Activated naive CD8-positive, alpha-beta T cell treated with anti-CD3 and anti-CD28 coated beads, Interleukin-2, amount 10 ng/mL, durations not matched to agents 7 days and 5 days (primary cell): ENCODE data around the gene DARS1. TPM values are rescaled to one million over a fixed set of nuclear protein-coding genes. Genes with fewer than 3 reads are reported as not detected.

Experiments
- ATAC-seq: fragments of 150-1000 bp; cut with Tn5 transposase; one replicate; pipeline ENCODE4 v1.10.0; 2021; ENCODE audit warnings: low read depth, moderate library complexity
- POLR2A ChIA-PET: fragments of 350-600 bp; sonication (Branson Sonifier 250); formaldehyde crosslinking; loops from one replicate; lab custom pipeline; 2021; ENCODE audit warnings: antibody characterized with exemption; lab: Charles Lee
- DNase-seq: peaks from one replicate; pipeline ENCODE4 v3.0.0; 2021
- H3K27ac Mint-ChIP-seq: one replicate; pipeline ENCODE4 v1.8.0; 2022; ENCODE audit warnings: mild to moderate bottlenecking, mixed read lengths
- H3K27me3 Mint-ChIP-seq: one replicate; pipeline ENCODE4 v1.8.0; 2022; ENCODE audit warnings: mild to moderate bottlenecking, moderate library complexity, mixed read lengths
- H3K36me3 Mint-ChIP-seq: one replicate; pipeline ENCODE4 v1.8.0; 2021; ENCODE audit warnings: mild to moderate bottlenecking, mixed read lengths
- H3K4me1 Mint-ChIP-seq: one replicate; pipeline ENCODE4 v1.8.0; 2021; ENCODE audit warnings: mixed read lengths
- H3K4me3 Mint-ChIP-seq: one replicate; pipeline ENCODE4 v1.8.0; 2022; ENCODE audit warnings: mild to moderate bottlenecking, moderate library complexity, mixed read lengths
- H3K9me3 Mint-ChIP-seq: one replicate; pipeline ENCODE4 v1.8.0; 2021; ENCODE audit warnings: mixed read lengths
- total RNA-seq, 2 experiments: library from RNA; stranded (reverse); gene quantifications; one replicate each; pipeline ENCODE4 v1.2.3, GENCODE V29; 2021

DARS1 gene
- total RNA-seq, 2 experiments from 2014 or later = 117 to 118 TPM

GRCh38 chr2:135947483-135947882 lies 37.9 kb downstream of the DARS1 start:
- Mint-ChIP-seq H3K36me3 (peaks cover 52% of the 10 kb centered on the region), H3K4me3 (no peak overlapping the region), H3K27ac (no peak overlapping the region), H3K9me3 (peaks cover 4% of the 10 kb centered on the region), H3K4me1 (peaks cover 22% of the 10 kb centered on the region), H3K27me3 (no peaks in the 10 kb centered on the region)
- ATAC-seq = no peak
- POLR2A ChIA-PET = interaction anchor here (0.6 kb wide), 1 partner anchor 121 kb away, joined by 4 read pairs; no protein-coding TSS in a partner anchor
- no peak for DNase-seq

- no peak for DNase-seq
- ATAC-seq = no peak
- Mint-ChIP-seq H3K36me3 (peaks cover 47% of the 10 kb centered on the region), H3K9me3 (peaks cover 4% of the 10 kb centered on the region), H3K27ac (no peak overlapping the region), H3K4me1 (peaks cover 20% of the 10 kb centered on the region), H3K4me3 (no peak overlapping the region), H3K27me3 (no peaks in the 10 kb centered on the region)
- POLR2A ChIA-PET = interaction anchor here (0.7 kb wide), 1 partner anchor 83 kb away, joined by 3 read pairs; no protein-coding TSS in a partner anchor
Observed at GRCh38 chr2:135945526-135945925, 39.9 kb downstream of the DARS1 start.

- Mint-ChIP-seq H3K27ac (no peak overlapping the region), H3K4me3 (no peak overlapping the region)
Observed at GRCh38 chr2:135944625-135945024, 40.8 kb downstream of the DARS1 start.

GRCh38 chr2:135942936-135943688 lies 42.3 kb downstream of the DARS1 start:
- POLR2A ChIA-PET = no interaction called here
- DNase-seq = no peak
- H3K27me3 Mint-ChIP-seq = no peaks in the 10 kb centered on the region
- H3K36me3 Mint-ChIP-seq = peaks cover 61% of the 10 kb centered on the region
- no peak for ATAC-seq
- H3K9me3 Mint-ChIP-seq = peaks cover 6% of the 10 kb centered on the region
- H3K27ac Mint-ChIP-seq = no peak overlapping the region
- H3K4me3 Mint-ChIP-seq = no peak overlapping the region
- H3K4me1 Mint-ChIP-seq = peaks cover 17% of the 10 kb centered on the region

More at GRCh38 chr2:135944625-135945024, 40.8 kb downstream of the DARS1 start:
- Mint-ChIP-seq H3K36me3 (peaks cover 54% of the 10 kb centered on the region), H3K27me3 (no peaks in the 10 kb centered on the region), H3K9me3 (peaks cover 6% of the 10 kb centered on the region), H3K4me1 (peaks cover 25% of the 10 kb centered on the region)
- DNase-seq (no peak), ATAC-seq (no peak)
- POLR2A ChIA-PET = no interaction called here

- peak overlapping the region; percentile 42 for H3K27ac Mint-ChIP-seq
- ATAC-seq = no peak
- peaks cover 45% of the 10 kb centered on the region for H3K4me1 Mint-ChIP-seq
Observed at GRCh38 chr2:135936524-135936923, 48.9 kb downstream of the DARS1 start.

GRCh38 chr2:135935914-135936313 lies 49.5 kb downstream of the DARS1 start:
- Mint-ChIP-seq H3K4me1 (peaks cover 51% of the 10 kb centered on the region), H3K4me3 (no peak overlapping the region), H3K9me3 (peaks cover 2% of the 10 kb centered on the region), H3K27me3 (no peaks in the 10 kb centered on the region), H3K27ac (no peak overlapping the region), H3K36me3 (peaks cover 69% of the 10 kb centered on the region)
- ATAC-seq = no peak
- POLR2A ChIA-PET = no interaction called here
- no peak for DNase-seq

More at GRCh38 chr2:135936524-135936923, 48.9 kb downstream of the DARS1 start:
- H3K36me3 Mint-ChIP-seq = peaks cover 66% of the 10 kb centered on the region
- no peak overlapping the region for H3K4me3 Mint-ChIP-seq
- no peak for DNase-seq
- no peaks in the 10 kb centered on the region for H3K27me3 Mint-ChIP-seq
- peaks cover 2% of the 10 kb centered on the region for H3K9me3 Mint-ChIP-seq
- POLR2A ChIA-PET = no interaction called here

GRCh38 chr2:135931776-135932443 lies 53.5 kb downstream of the DARS1 start:
- Mint-ChIP-seq H3K27me3 (no peaks in the 10 kb centered on the region), H3K4me1 (peaks cover 38% of the 10 kb centered on the region), H3K9me3 (no peaks in the 10 kb centered on the region), H3K36me3 (peaks cover 49% of the 10 kb centered on the region), H3K27ac (peak overlapping the region; percentile 86), H3K4me3 (peak overlapping the region; percentile 51)
- POLR2A ChIA-PET = interaction anchor here (0.5 to 1.7 kb wide), 7 partner anchors 10 to 449 kb away, joined by 3 to 4 read pairs (median 3); no protein-coding TSS in a partner anchor
- ATAC-seq (peak; percentile 75), DNase-seq (no peak)

- no peak overlapping the region for H3K27ac Mint-ChIP-seq
Observed at GRCh38 chr2:135926605-135927004, 58.8 kb downstream of the DARS1 start.

GRCh38 chr2:135925571-135925970 lies 59.9 kb downstream of the DARS1 start:
- H3K27me3 Mint-ChIP-seq = no peaks in the 10 kb centered on the region
- H3K9me3 Mint-ChIP-seq = no peaks in the 10 kb centered on the region
- peaks cover 3% of the 10 kb centered on the region for H3K4me1 Mint-ChIP-seq
- ATAC-seq (no peak), DNase-seq (no peak)
- H3K36me3 Mint-ChIP-seq = peaks cover 27% of the 10 kb centered on the region
- no peak overlapping the region for H3K4me3 Mint-ChIP-seq
- no peak overlapping the region for H3K27ac Mint-ChIP-seq
- POLR2A ChIA-PET = no interaction called here

More at GRCh38 chr2:135926605-135927004, 58.8 kb downstream of the DARS1 start:
- Mint-ChIP-seq H3K27me3 (no peaks in the 10 kb centered on the region), H3K4me1 (peaks cover 13% of the 10 kb centered on the region), H3K9me3 (no peaks in the 10 kb centered on the region), H3K36me3 (peaks cover 32% of the 10 kb centered on the region), H3K4me3 (no peak overlapping the region)
- ATAC-seq = no peak
- POLR2A ChIA-PET = no interaction called here
- no peak for DNase-seq

- H3K4me3 Mint-ChIP-seq = no peak overlapping the region
- H3K36me3 Mint-ChIP-seq = peaks cover 11% of the 10 kb centered on the region
- no peaks in the 10 kb centered on the region for H3K27me3 Mint-ChIP-seq
- no peaks in the 10 kb centered on the region for H3K9me3 Mint-ChIP-seq
- H3K4me1 Mint-ChIP-seq = peaks cover 14% of the 10 kb centered on the region
- ATAC-seq (peak; percentile 50), DNase-seq (no peak)
- no peak overlapping the region for H3K27ac Mint-ChIP-seq
- POLR2A ChIA-PET = no interaction called here
Observed at GRCh38 chr2:135916207-135916606, 69.2 kb downstream of the DARS1 start.

GRCh38 chr2:135914485-135914884 lies 70.9 kb downstream of the DARS1 start:
- H3K4me3 Mint-ChIP-seq = no peak overlapping the region
- no peak for ATAC-seq
- DNase-seq = no peak
- H3K9me3 Mint-ChIP-seq = no peaks in the 10 kb centered on the region
- POLR2A ChIA-PET = interaction anchor here (1.0 to 1.8 kb wide), 3 partner anchors 222 to 470 kb away, joined by 3 to 5 read pairs (median 5); no protein-coding TSS in a partner anchor
- no peaks in the 10 kb centered on the region for H3K27me3 Mint-ChIP-seq
- no peak overlapping the region for H3K27ac Mint-ChIP-seq
- peaks cover 13% of the 10 kb centered on the region for H3K4me1 Mint-ChIP-seq
- H3K36me3 Mint-ChIP-seq = peaks cover 14% of the 10 kb centered on the region

- no peak overlapping the region for H3K4me3 Mint-ChIP-seq
- H3K27ac Mint-ChIP-seq = no peak overlapping the region
- peaks cover 14% of the 10 kb centered on the region for H3K36me3 Mint-ChIP-seq
- ATAC-seq = no peak
- POLR2A ChIA-PET = interaction anchor here (0.7 to 1.8 kb wide), 5 partner anchors 222 to 470 kb away, joined by 3 to 5 read pairs (median 3); no protein-coding TSS in a partner anchor
- peaks cover 11% of the 10 kb centered on the region for H3K4me1 Mint-ChIP-seq
- no peak for DNase-seq
- no peaks in the 10 kb centered on the region for H3K9me3 Mint-ChIP-seq
- no peaks in the 10 kb centered on the region for H3K27me3 Mint-ChIP-seq
Observed at GRCh38 chr2:135913727-135914365, 71.6 kb downstream of the DARS1 start.

- H3K4me3 Mint-ChIP-seq = no peak overlapping the region
- no peak for DNase-seq
- peaks cover 3% of the 10 kb centered on the region for H3K4me1 Mint-ChIP-seq
- no peaks in the 10 kb centered on the region for H3K27me3 Mint-ChIP-seq
- no peaks in the 10 kb centered on the region for H3K9me3 Mint-ChIP-seq
- no peak overlapping the region for H3K27ac Mint-ChIP-seq
- POLR2A ChIA-PET = no interaction called here
- ATAC-seq = no peak
- H3K36me3 Mint-ChIP-seq = peaks cover 28% of the 10 kb centered on the region
Observed at GRCh38 chr2:135909976-135910375, 75.5 kb downstream of the DARS1 start.
